ENCODE measurements around the gene YRDC.

GRCh38 chr1:37813529-37814145 is 5.6 kb upstream of the YRDC start:
- TF ChIP-seq CTCF (IDR thresholded peaks at IDR 0.05; ENCODE audit: poor library complexity, severe bottlenecking), result no peak
- TF ChIP-seq REST (IDR thresholded peaks at IDR 0.05; ENCODE audit: borderline replicate concordance), result no peak

All from neural cell (in vitro differentiated cells).